Glutamatergic neuron (in vitro differentiated cells): ENCODE results near the gene SPACA4. TPM values are rescaled to one million over a fixed set of nuclear protein-coding genes. Genes with fewer than 3 reads are reported as not detected.

ENCODE experiments used
- DNase-seq: peaks from one replicate; pipeline ENCODE4 v3.0.0; 2022
- H3K27ac Mint-ChIP-seq: one replicate; pipeline ENCODE4 v1.8.0; 2020; ENCODE audit warnings: mild to moderate bottlenecking, mixed read lengths, inconsistent platforms; ENCODE audit not compliant: unreplicated experiment
- H3K27me3 Mint-ChIP-seq: one replicate; pipeline ENCODE4 v1.8.0; 2020; ENCODE audit warnings: mild to moderate bottlenecking, moderate library complexity, mixed read lengths, inconsistent platforms; ENCODE audit not compliant: unreplicated experiment
- H3K36me3 Mint-ChIP-seq: one replicate; pipeline ENCODE4 v1.8.0; 2020; ENCODE audit warnings: mild to moderate bottlenecking, mixed read lengths, inconsistent platforms; ENCODE audit not compliant: unreplicated experiment
- H3K4me1 Mint-ChIP-seq: one replicate; pipeline ENCODE4 v1.8.0; 2020; ENCODE audit warnings: mild to moderate bottlenecking, low read depth, mixed read lengths, inconsistent platforms; ENCODE audit not compliant: unreplicated experiment
- H3K4me3 Mint-ChIP-seq: one replicate; pipeline ENCODE4 v1.8.0; 2020; ENCODE audit warnings: mild to moderate bottlenecking, mixed read lengths, inconsistent platforms; ENCODE audit not compliant: unreplicated experiment
- H3K9me3 Mint-ChIP-seq: one replicate; pipeline ENCODE4 v1.8.0; 2020; ENCODE audit warnings: mild to moderate bottlenecking, moderate library complexity, mixed read lengths, inconsistent platforms; ENCODE audit not compliant: unreplicated experiment
- CTCF ChIP-seq: fragments of 200-600 bp; sonication (generic); IDR thresholded peaks from one replicate; pipeline ENCODE4 v1.5.0; 2021; ENCODE audit not compliant: partially characterized antibody, unreplicated experiment
- total RNA-seq: library from RNA; stranded (reverse); fragmentation: NEBNext Ultra II Directional; extraction: Animal tissue kit (Norgen Biotek cat#: 25700); gene quantifications from one replicate; pipeline ENCODE4 v1.2.1, GENCODE V29; 2021; ENCODE audit not compliant: unreplicated experiment

The SPACA4 gene
- total RNA-seq, 1 donor from 2014 or later = not detected

GRCh38 chr19:48648134-48648533 lies 41.6 kb downstream of the SPACA4 start:
- Mint-ChIP-seq H3K4me1 (peaks cover 3% of the 10 kb centered on the region), H3K4me3 (peak overlapping the region; percentile 54)

GRCh38 chr19:48650974-48651682 lies 44.6 kb downstream of the SPACA4 start:
- Mint-ChIP-seq H3K4me1 (peaks cover 2% of the 10 kb centered on the region), H3K9me3 (peaks cover 3% of the 10 kb centered on the region)

More at GRCh38 chr19:48648134-48648533, 41.6 kb downstream of the SPACA4 start:
- peaks cover 5% of the 10 kb centered on the region for H3K9me3 Mint-ChIP-seq
- H3K27me3 Mint-ChIP-seq = peaks cover 8% of the 10 kb centered on the region
- no peak for DNase-seq
- no peaks in the 10 kb centered on the region for H3K36me3 Mint-ChIP-seq
- H3K27ac Mint-ChIP-seq = peak overlapping the region; percentile 36
- no peak for TF ChIP-seq CTCF

GRCh38 chr19:48651683-48652048 lies 45.1 kb downstream of the SPACA4 start:
- Mint-ChIP-seq H3K4me3 (no peak overlapping the region), H3K9me3 (peaks cover 3% of the 10 kb centered on the region), H3K36me3 (no peaks in the 10 kb centered on the region), H3K4me1 (peaks cover 2% of the 10 kb centered on the region), H3K27ac (no peak overlapping the region), H3K27me3 (peaks cover 5% of the 10 kb centered on the region)
- no peak for DNase-seq
- no peak for TF ChIP-seq CTCF

More at GRCh38 chr19:48650974-48651682, 44.6 kb downstream of the SPACA4 start:
- no peak for DNase-seq
- no peak for TF ChIP-seq CTCF
- no peaks in the 10 kb centered on the region for H3K36me3 Mint-ChIP-seq
- no peak overlapping the region for H3K27ac Mint-ChIP-seq
- no peak overlapping the region for H3K4me3 Mint-ChIP-seq
- peaks cover 5% of the 10 kb centered on the region for H3K27me3 Mint-ChIP-seq

DNA sequence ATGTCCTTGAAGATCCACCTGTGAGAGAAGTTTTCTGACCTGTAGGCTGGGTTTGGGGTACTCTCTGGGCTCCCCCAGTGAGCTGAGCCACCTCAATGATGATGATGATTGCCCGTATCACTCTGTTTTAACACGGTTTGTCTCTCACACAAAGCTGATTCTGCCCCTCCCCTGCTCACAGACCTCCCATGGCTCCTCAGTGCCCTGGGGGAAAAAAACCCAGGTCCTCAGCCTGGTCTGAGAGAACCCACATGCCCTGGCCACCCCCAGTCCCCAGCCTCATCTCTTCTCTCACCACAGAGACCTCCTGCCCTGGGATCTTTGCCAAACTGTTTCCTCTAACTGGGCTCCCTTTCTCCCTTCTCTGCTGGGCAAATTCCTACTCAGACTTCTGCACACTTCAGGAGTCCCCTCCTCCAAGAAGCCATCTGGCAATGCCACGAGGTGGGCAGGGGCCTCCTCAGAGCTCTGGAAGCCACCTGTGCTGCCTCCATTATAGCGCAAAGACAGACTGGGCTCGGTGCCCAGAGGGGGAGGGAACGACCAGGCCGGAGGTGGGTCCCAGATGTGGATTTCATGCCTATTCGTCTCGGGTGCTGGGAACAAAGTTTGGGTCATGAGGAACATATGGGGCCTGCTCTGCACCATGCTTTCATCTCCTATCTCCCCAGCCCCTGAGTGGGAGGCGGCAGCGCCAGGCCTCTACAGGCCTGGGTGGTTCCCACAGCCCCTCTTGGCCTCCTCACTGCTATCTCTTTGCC lies 47.9 kb downstream of the SPACA4 start:
- Mint-ChIP-seq H3K27ac (peak overlapping the region; percentile 76), H3K4me1 (peaks cover 3% of the 10 kb centered on the region), H3K4me3 (no peak overlapping the region), H3K36me3 (no peaks in the 10 kb centered on the region), H3K9me3 (peaks cover 1% of the 10 kb centered on the region), H3K27me3 (peaks cover 6% of the 10 kb centered on the region)
- no peak for TF ChIP-seq CTCF
- no peak for DNase-seq
